RWPE2 (cell line): Measurements from ENCODE around the gene SUPT6H.

Experiments
- ATAC-seq: fragments of 200-7000 bp; cut with Tn5 transposase; 3 replicates; pipeline ENCODE4 v1.9.1; 2021; ENCODE audit warnings: low read depth
- DNase-seq: peaks from one replicate; pipeline ENCODE4 v3.0.0-alpha.2; 2020; ENCODE audit warnings: low spot score
- H3K27ac ChIP-seq: fragments of 450-650 bp; 2 replicates; pipeline ENCODE4 v1.5.1; 2017; ENCODE audit warnings: mild to moderate bottlenecking; ENCODE audit not compliant: poor library complexity, severe bottlenecking
- H3K27me3 ChIP-seq: fragments of 250-450 bp; sonication (Bioruptor Pico); 2 replicates; pipeline ENCODE4 v1.5.1; 2021; ENCODE audit warnings: mild to moderate bottlenecking, moderate library complexity; ENCODE audit not compliant: insufficient read depth, poor library complexity, severe bottlenecking
- H3K36me3 ChIP-seq: fragments of 250-450 bp; sonication (Bioruptor Pico); 2 replicates; pipeline ENCODE4 v1.5.1; 2020; ENCODE audit warnings: low read depth, mild to moderate bottlenecking, moderate library complexity
- H3K4me1 ChIP-seq: fragments of 250-450 bp; sonication (Bioruptor Pico); 2 replicates; pipeline ENCODE4 v1.5.1; 2021; ENCODE audit warnings: mild to moderate bottlenecking, moderate library complexity; ENCODE audit not compliant: insufficient read depth, poor library complexity, severe bottlenecking
- H3K4me3 ChIP-seq: fragments of 250-450 bp; sonication (Bioruptor Pico); 2 replicates; pipeline ENCODE4 v1.5.1; 2021; ENCODE audit warnings: mild to moderate bottlenecking, moderate library complexity; ENCODE audit not compliant: severe bottlenecking
- H3K9me3 ChIP-seq: fragments of 250-450 bp; sonication (Bioruptor Pico); 2 replicates; pipeline ENCODE4 v1.5.1; 2021; ENCODE audit warnings: mild to moderate bottlenecking, moderate library complexity; ENCODE audit not compliant: severe bottlenecking
- TF ChIP-seq, protein P1 (sequence below): fragments of 450-650 bp; IDR thresholded peaks from one replicate; pipeline ENCODE4 v1.5.1; 2017; ENCODE audit warnings: mild to moderate bottlenecking, moderate library complexity; ENCODE audit not compliant: poor library complexity, severe bottlenecking

The SUPT6H gene

GRCh38 chr17:28747051-28747691 lies 85.2 kb downstream of the SUPT6H start:
- peak overlapping the region; percentile 95 for H3K27ac ChIP-seq
- H3K9me3 ChIP-seq = no peaks in the 10 kb centered on the region
- ATAC-seq = no peak
- H3K36me3 ChIP-seq = peaks cover 68% of the 10 kb centered on the region
- TF ChIP-seq, protein P1, sequence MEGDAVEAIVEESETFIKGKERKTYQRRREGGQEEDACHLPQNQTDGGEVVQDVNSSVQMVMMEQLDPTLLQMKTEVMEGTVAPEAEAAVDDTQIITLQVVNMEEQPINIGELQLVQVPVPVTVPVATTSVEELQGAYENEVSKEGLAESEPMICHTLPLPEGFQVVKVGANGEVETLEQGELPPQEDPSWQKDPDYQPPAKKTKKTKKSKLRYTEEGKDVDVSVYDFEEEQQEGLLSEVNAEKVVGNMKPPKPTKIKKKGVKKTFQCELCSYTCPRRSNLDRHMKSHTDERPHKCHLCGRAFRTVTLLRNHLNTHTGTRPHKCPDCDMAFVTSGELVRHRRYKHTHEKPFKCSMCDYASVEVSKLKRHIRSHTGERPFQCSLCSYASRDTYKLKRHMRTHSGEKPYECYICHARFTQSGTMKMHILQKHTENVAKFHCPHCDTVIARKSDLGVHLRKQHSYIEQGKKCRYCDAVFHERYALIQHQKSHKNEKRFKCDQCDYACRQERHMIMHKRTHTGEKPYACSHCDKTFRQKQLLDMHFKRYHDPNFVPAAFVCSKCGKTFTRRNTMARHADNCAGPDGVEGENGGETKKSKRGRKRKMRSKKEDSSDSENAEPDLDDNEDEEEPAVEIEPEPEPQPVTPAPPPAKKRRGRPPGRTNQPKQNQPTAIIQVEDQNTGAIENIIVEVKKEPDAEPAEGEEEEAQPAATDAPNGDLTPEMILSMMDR = no peak
- peaks cover 24% of the 10 kb centered on the region for H3K4me1 ChIP-seq
- DNase-seq = no peak
- no peaks in the 10 kb centered on the region for H3K27me3 ChIP-seq
- H3K4me3 ChIP-seq = peak overlapping the region; percentile 65

GRCh38 chr17:28747801-28748750 lies 86.1 kb downstream of the SUPT6H start:
- peak overlapping the region; percentile 95 for H3K27ac ChIP-seq
- TF ChIP-seq, protein P1 = no peak
- peaks cover 19% of the 10 kb centered on the region for H3K4me1 ChIP-seq
- DNase-seq (no peak), ATAC-seq (no peak)
- no peaks in the 10 kb centered on the region for H3K9me3 ChIP-seq
- peaks cover 68% of the 10 kb centered on the region for H3K36me3 ChIP-seq
- no peaks in the 10 kb centered on the region for H3K27me3 ChIP-seq
- no peak overlapping the region for H3K4me3 ChIP-seq

DNA sequence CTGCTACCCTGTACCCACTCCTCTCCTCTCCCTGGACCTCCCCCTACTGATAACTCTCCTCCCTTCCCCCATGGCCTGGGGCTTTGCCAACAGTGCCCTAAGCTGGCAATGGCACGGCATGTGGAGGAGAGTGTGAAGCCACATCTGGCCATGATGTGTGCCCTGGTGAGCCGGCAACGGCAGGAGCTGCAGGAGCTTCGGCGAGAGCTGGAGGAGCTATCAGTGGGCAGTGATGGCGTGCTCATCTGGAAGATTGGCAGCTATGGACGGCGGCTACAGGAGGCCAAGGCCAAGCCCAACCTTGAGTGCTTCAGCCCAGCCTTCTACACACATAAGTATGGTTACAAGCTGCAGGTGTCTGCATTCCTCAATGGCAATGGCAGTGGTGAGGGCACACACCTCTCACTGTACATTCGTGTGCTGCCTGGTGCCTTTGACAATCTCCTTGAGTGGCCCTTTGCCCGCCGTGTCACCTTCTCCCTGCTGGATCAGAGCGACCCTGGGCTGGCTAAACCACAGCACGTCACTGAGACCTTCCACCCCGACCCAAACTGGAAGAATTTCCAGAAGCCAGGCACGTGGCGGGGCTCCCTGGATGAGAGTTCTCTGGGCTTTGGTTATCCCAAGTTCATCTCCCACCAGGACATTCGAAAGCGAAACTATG lies 87.0 kb downstream of the SUPT6H start:
- TF ChIP-seq, protein P1 = no peak
- Histone ChIP-seq H3K4me3 (no peak overlapping the region), H3K9me3 (no peaks in the 10 kb centered on the region), H3K27me3 (no peaks in the 10 kb centered on the region), H3K4me1 (peaks cover 19% of the 10 kb centered on the region), H3K27ac (peak overlapping the region; percentile 95), H3K36me3 (peaks cover 68% of the 10 kb centered on the region)
- DNase-seq (no peak), ATAC-seq (no peak)

DNA sequence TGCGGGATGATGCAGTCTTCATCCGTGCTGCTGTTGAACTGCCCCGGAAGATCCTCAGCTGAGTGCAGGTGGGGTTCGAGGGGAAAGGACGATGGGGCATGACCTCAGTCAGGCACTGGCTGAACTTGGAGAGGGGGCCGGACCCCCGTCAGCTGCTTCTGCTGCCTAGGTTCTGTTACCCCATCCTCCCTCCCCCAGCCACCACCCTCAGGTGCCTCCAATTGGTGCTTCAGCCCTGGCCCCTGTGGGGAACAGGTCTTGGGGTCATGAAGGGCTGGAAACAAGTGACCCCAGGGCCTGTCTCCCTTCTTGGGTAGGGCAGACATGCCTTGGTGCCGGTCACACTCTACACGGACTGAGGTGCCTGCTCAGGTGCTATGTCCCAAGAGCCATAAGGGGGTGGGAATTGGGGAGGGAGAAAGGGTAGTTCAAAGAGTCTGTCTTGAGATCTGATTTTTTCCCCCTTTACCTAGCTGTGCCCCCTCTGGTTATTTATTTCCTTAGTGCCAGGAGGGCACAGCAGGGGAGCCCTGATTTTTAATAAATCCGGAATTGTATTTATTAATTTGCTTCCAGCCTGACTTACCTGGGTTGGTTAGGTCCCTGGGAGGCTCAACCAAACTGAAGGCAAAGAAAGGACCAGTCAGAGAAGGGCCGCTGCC lies 87.6 kb downstream of the SUPT6H start:
- Histone ChIP-seq H3K27ac (peak overlapping the region; percentile 95), H3K9me3 (no peaks in the 10 kb centered on the region), H3K27me3 (no peaks in the 10 kb centered on the region), H3K4me3 (no peak overlapping the region), H3K36me3 (peaks cover 65% of the 10 kb centered on the region), H3K4me1 (peaks cover 19% of the 10 kb centered on the region)
- DNase-seq (no peak), ATAC-seq (no peak; the same call in 2 of the 3 replicates)
- TF ChIP-seq, protein P1 = no peak
